ENCODE measurements around the gene MECP2. TPM values are rescaled to one million over a fixed set of nuclear protein-coding genes. Genes with fewer than 3 reads are reported as not detected.

Gene MECP2
- total and polyA plus RNA-seq, 10 of the 15 experiments (the other 5 are each of a cell fraction or from before 2014, with no cell fraction given): 1.3 to 32.7 (median 13.7) TPM

GRCh38 chrX:154008521-154008920 is 89.0 kb downstream of the MECP2 start:
- H3K9me3 ChIP-seq (replicated peaks; ENCODE audit: control insufficient read depth, insufficient read depth, low read length): no peaks in the 10 kb centered on the region
- TF ChIP-seq MXI1 (IDR thresholded peaks at IDR 0.05; ENCODE audit: low read depth, low read length) (no peak), ESRRA (IDR thresholded peaks at IDR 0.05; ENCODE audit: low read length) (no peak), NFIC (IDR thresholded peaks at IDR 0.05; ENCODE audit: low read depth, low read length) (0 out of 2 replicates have a peak, but pooled peaks have one; percentile 27), ZBED1 (IDR thresholded peaks at IDR 0.05; ENCODE audit: borderline replicate concordance) (no peak), TBL1XR1 (IDR thresholded peaks at IDR 0.05; ENCODE audit: low read depth, low read length) (no peak), ZNF687 (IDR thresholded peaks at IDR 0.05) (peak; percentile 21; the same call in 1 of the 2 replicates), NFYA (IDR thresholded peaks at IDR 0.05; ENCODE audit: borderline replicate concordance, low read depth, low read length) (no peak), MYB (IDR thresholded peaks at IDR 0.05; ENCODE audit: borderline replicate concordance, low read depth, low read length) (no peak), TARDBP (IDR thresholded peaks at IDR 0.05; ENCODE audit: borderline replicate concordance) (no peak)
- no peak overlapping the region for H2AFZ ChIP-seq (ENCODE audit: control insufficient read depth, low read depth, low read length)
- intact Hi-C loops (cut with micrococcal nuclease; ENCODE audit: unreplicated experiment): loop anchor here (1.0 kb wide), 1 partner anchor 39 kb away; no protein-coding TSS in a partner anchor
- no peaks in the 10 kb centered on the region; the same call in none of the 2 replicates for H3K79me2 ChIP-seq (ENCODE audit: control insufficient read depth, insufficient read depth, low read length)
- no peak for FAIRE-seq
- peaks cover 10% of the 10 kb centered on the region for H3K4me1 ChIP-seq (ENCODE audit: control insufficient read depth, insufficient read depth, low read length)
- H3K27me3 ChIP-seq (replicated peaks in 1 of 2; ENCODE audit: control insufficient read depth in 2 of 2, insufficient read depth in 2 of 2, low read length in 1 of 2): no peaks in the 10 kb centered on the region
- no peak overlapping the region for H3K4me3 ChIP-seq
- 9% methylated on average over 4 of the region's 4 CpGs for WGBS (ENCODE audit: insufficient coverage, insufficient replicate concordance, low lambda C conversion rate, missing lambda C conversion rate)
- POLR2A ChIA-PET: interaction anchor here (0.7 to 2.1 kb wide), 7 partner anchors 10 to 61 kb away, joined by 3 to 10 read pairs (median 6); no protein-coding TSS in a partner anchor
- SMC1A ChIA-PET (ENCODE audit: uncharacterized antibody, unreplicated experiment): interaction anchor here (1.5 to 2.5 kb wide), 3 partner anchors 9 to 40 kb away, joined by 7 to 14 read pairs (median 8); no protein-coding TSS in a partner anchor
- no peak for DNase-seq (ENCODE audit: low read depth, low spot score)
- CTCF ChIA-PET: interaction anchor here (0.7 to 1.7 kb wide), 5 partner anchors 12 to 41 kb away, joined by 3 to 8 read pairs (median 5); partner anchors contain the start of gene HCFC1
- RAD21 ChIA-PET (ENCODE audit: unreplicated experiment): interaction anchor here (0.8 to 2.3 kb wide), 8 partner anchors 23 to 84 kb away, joined by 3 to 31 read pairs (median 7); partner anchors contain the start of gene HCFC1
- ATAC-seq: peak; percentile 55
- no peaks in the 10 kb centered on the region for H4K20me1 ChIP-seq (ENCODE audit: control insufficient read depth, insufficient read depth)
- peak overlapping the region; percentile 30; the same call in 1 of the 2 replicates for H3K9ac ChIP-seq (ENCODE audit: control insufficient read depth, insufficient read depth, low read length)
- no peaks in the 10 kb centered on the region; a peak in 3 of 4 replicates for H3K36me3 ChIP-seq (ENCODE audit: control insufficient read depth in 2 of 2, insufficient read depth in 2 of 2, low read length in 1 of 2)
- BruUV-seq (replicated peaks): no TSS peak
- in situ Hi-C loops (cut with MboI): no loop called here
- H3K4me2 ChIP-seq (ENCODE audit: control insufficient read depth, insufficient read depth): peak overlapping the region; percentile 38
- H3K27ac ChIP-seq (ENCODE audit: control insufficient read depth, insufficient read depth): peak overlapping the region; percentile 76

Data from GM12878 (cell line).